HCT116 (cell line): ENCODE data around the gene TTC32. TPM values are rescaled to one million over a fixed set of nuclear protein-coding genes. Genes with fewer than 3 reads are reported as not detected.

Experiments
- ATAC-seq: fragments of 200-7000 bp; cut with Tn5 transposase; 2 replicates; pipeline ENCODE4 v1.9.1; 2020; ENCODE audit warnings: mild to moderate bottlenecking, moderate library complexity
- BruUV-seq: library from RNA; stranded (reverse); fragments of 400-500 nt; replicated peaks from 2 replicates; lab custom pipeline; 2021; lab: Mats Ljungman, UMichigan
- CTCF ChIA-PET: fragments of 300-600 bp; sonication (Branson Sonifier 250); formaldehyde crosslinking; loops from one replicate; lab custom pipeline; 2021; ENCODE audit warnings: antibody characterized with exemption; lab: Charles Lee
- POLR2A ChIA-PET: fragments of 300-600, 350-600 bp; sonication (Branson Sonifier 250); formaldehyde crosslinking; loops from one replicate; lab custom pipeline; 2021; ENCODE audit warnings: antibody characterized with exemption; lab: Charles Lee
- RAD21 ChIA-PET, 2 experiments: fragments of 300-600 bp; sonication (Branson Sonifier 250); formaldehyde crosslinking; loops; one replicate each; lab custom pipeline; 2023; ENCODE audit warnings: low total read pairs in 2 of 2; ENCODE audit not compliant: uncharacterized antibody in 2 of 2, unreplicated experiment in 2 of 2, low non-redundant PET in 1 of 2; lab: Charles Lee
- DNase-seq: peaks from one replicate; pipeline ENCODE4 v3.0.0-alpha.2; 2010; ENCODE audit warnings: low read depth, low spot score
- H2AFZ ChIP-seq: fragments of 200-600 bp; shearing (Covaris generic), sonication (generic); 2 replicates; pipeline ENCODE4 v1.6.1; 2017; ENCODE audit warnings: low read depth, mixed run types, mixed read lengths, antibody characterized with exemption, low read length; ENCODE audit not compliant: poor library complexity, severe bottlenecking
- H3K27ac ChIP-seq: 2 replicates; pipeline ENCODE4 v1.5.1; 2012; ENCODE audit warnings: low read depth, low read length
- H3K27me3 ChIP-seq: fragments of 200-600 bp; sonication (generic); 2 replicates; pipeline ENCODE4 v1.6.1; 2016; ENCODE audit warnings: mixed run types, low read length, mixed read lengths; ENCODE audit not compliant: insufficient read depth
- H3K36me3 ChIP-seq, 2 experiments: fragments of 200-500 bp in 1 of 2; fragments of 200-600 bp in 1 of 2; sonication (Bioruptor generic) in 1 of 2; sonication (generic) in 1 of 2; 2 replicates each; pipeline versions ENCODE4 v1.5.1 to v1.6.1; 2014 to 2016; ENCODE audit warnings: low read length in 2 of 2, inconsistent platforms in 1 of 2, mixed read lengths in 1 of 2, mixed run types in 1 of 2; ENCODE audit not compliant: insufficient read depth in 2 of 2, control insufficient read depth in 1 of 2
- H3K4me1 ChIP-seq, 2 experiments: fragments of 200-600 bp in 1 of 2; sonication (generic) in 1 of 2; 2 replicates each; pipeline versions ENCODE4 v1.5.1 to v1.6.1; 2012 to 2017; ENCODE audit warnings: low read length in 2 of 2, inconsistent platforms in 1 of 2, mild to moderate bottlenecking in 1 of 2, mixed read lengths in 1 of 2, mixed run types in 1 of 2, moderate library complexity in 1 of 2; ENCODE audit not compliant: insufficient read depth in 2 of 2, control insufficient read depth in 1 of 2
- H3K4me2 ChIP-seq: fragments of 200-600 bp; sonication (generic); 2 replicates; pipeline ENCODE4 v1.6.1; 2017; ENCODE audit warnings: mixed run types, low read length, mixed read lengths
- H3K4me3 ChIP-seq, 2 experiments: fragments of 200-600 bp in 1 of 2; sonication (generic) in 1 of 2; replicated peaks in 1 of 2; 2 replicates each; pipeline ENCODE4 v1.5.1; 2011 to 2016; ENCODE audit warnings: low read length in 2 of 2, control low read depth in 1 of 2, low read depth in 1 of 2, mild to moderate bottlenecking in 1 of 2, mixed read lengths in 1 of 2, mixed run types in 1 of 2
- H3K79me2 ChIP-seq: fragments of 200-600 bp; sonication (generic); 2 replicates; pipeline ENCODE4 v1.6.1; 2017; ENCODE audit warnings: mild to moderate bottlenecking, mixed run types, low read length, moderate library complexity, mixed read lengths; ENCODE audit not compliant: insufficient read depth
- H3K9ac ChIP-seq: fragments of 200-600 bp; sonication (generic); 2 replicates; pipeline ENCODE4 v1.6.1; 2016; ENCODE audit warnings: low read length, mixed read lengths
- H3K9me2 ChIP-seq: fragments of 200-600 bp; sonication (generic), shearing (Covaris generic); 2 replicates; pipeline ENCODE4 v1.6.1; 2017; ENCODE audit warnings: mixed run types, mild to moderate bottlenecking, moderate library complexity; ENCODE audit not compliant: insufficient read depth
- H3K9me3 ChIP-seq, 2 experiments: fragments of 200-500 bp in 1 of 2; fragments of 200-600 bp in 1 of 2; sonication (Bioruptor generic) in 1 of 2; sonication (generic) in 1 of 2; 2 replicates each; pipeline ENCODE4 v1.6.1; 2014 to 2017; ENCODE audit warnings: low read length in 2 of 2, mixed read lengths in 2 of 2, inconsistent platforms in 1 of 2, low read depth in 1 of 2, mild to moderate bottlenecking in 1 of 2, mixed run types in 1 of 2, moderate library complexity in 1 of 2; ENCODE audit not compliant: control insufficient read depth in 1 of 2, insufficient read depth in 1 of 2
- H4K20me1 ChIP-seq: fragments of 200-600 bp; sonication (generic), shearing (Covaris generic); 2 replicates; pipeline ENCODE4 v1.6.1; 2017; ENCODE audit warnings: mixed run types, mild to moderate bottlenecking, moderate library complexity; ENCODE audit not compliant: insufficient read depth
- CBX3 ChIP-seq: IDR thresholded peaks from 2 replicates; pipeline ENCODE4 v1.6.1; 2012; ENCODE audit warnings: low read depth
- CEBPB ChIP-seq: IDR thresholded peaks from 2 replicates; pipeline ENCODE4 v1.6.1; 2012; ENCODE audit warnings: low read depth
- EGR1 ChIP-seq: IDR thresholded peaks from 2 replicates; pipeline ENCODE4 v1.6.1; 2012; ENCODE audit warnings: low read depth
- ELF1 ChIP-seq: IDR thresholded peaks from 2 replicates; pipeline ENCODE4 v1.6.1; 2012; ENCODE audit warnings: low read depth, borderline replicate concordance
- EZH2phosphoT487 ChIP-seq: fragments of 200-600 bp; IDR thresholded peaks from 2 replicates; pipeline ENCODE4 v1.6.1; 2018; ENCODE audit warnings: antibody characterized with exemption, borderline replicate concordance
- FOSL1 ChIP-seq: IDR thresholded peaks from 2 replicates; pipeline ENCODE4 v1.6.1; 2012; ENCODE audit warnings: low read depth
- JUND ChIP-seq: IDR thresholded peaks from 2 replicates; pipeline ENCODE4 v1.6.1; 2012
- POLR2A ChIP-seq: IDR thresholded peaks from 2 replicates; pipeline ENCODE4 v1.7.0; 2011; ENCODE audit warnings: borderline replicate concordance; ENCODE audit not compliant: insufficient read depth, insufficient read length; ENCODE audit errors: extremely low read depth
- POLR2AphosphoS5 ChIP-seq: IDR thresholded peaks from 2 replicates; pipeline ENCODE4 v1.6.1; 2011; ENCODE audit warnings: mild to moderate bottlenecking, low read depth, low read length, moderate library complexity
- RAD21 ChIP-seq: IDR thresholded peaks from 2 replicates; pipeline ENCODE4 v1.6.1; 2012; ENCODE audit warnings: low read depth, mild to moderate bottlenecking
- SIN3A ChIP-seq: IDR thresholded peaks from 2 replicates; pipeline ENCODE4 v1.6.1; 2012; ENCODE audit warnings: low read depth
- SP1 ChIP-seq: IDR thresholded peaks from 2 replicates; pipeline ENCODE4 v1.6.1; 2012; ENCODE audit warnings: low read depth
- YY1 ChIP-seq: IDR thresholded peaks from 2 replicates; pipeline ENCODE4 v1.6.1; 2011; ENCODE audit warnings: low read length, low read depth, moderate library complexity, mild to moderate bottlenecking; ENCODE audit not compliant: insufficient replicate concordance; ENCODE audit errors: extremely low read depth
- ZFX ChIP-seq: fragments of 450-650 bp; IDR thresholded peaks from 2 replicates; pipeline ENCODE4 v1.6.1; 2017
- intact Hi-C: fragments of 100-400 bp; cut with micrococcal nuclease; formaldehyde crosslinking; loops from 2 replicates; pipeline ENCODE4 v1.10.0; 2022
- total RNA-seq: library from RNA; stranded (reverse); gene quantifications from one replicate; pipeline ENCODE4 v1.2.1, GENCODE V29; 2021; ENCODE audit not compliant: unreplicated experiment
- TF ChIP-seq, protein P1 (sequence below): IDR thresholded peaks from 2 replicates; pipeline ENCODE4 v1.6.1; 2012; ENCODE audit warnings: low read depth
- TF ChIP-seq, protein P2 (sequence below): IDR thresholded peaks from 2 replicates; pipeline ENCODE4 v1.6.1; 2012
- TF ChIP-seq, protein P3 (sequence below): IDR thresholded peaks from 2 replicates; pipeline ENCODE4 v1.6.1; 2012

TTC32 gene
- total RNA-seq, 1 experiment from 2014 or later: 6.3 TPM

DNA sequence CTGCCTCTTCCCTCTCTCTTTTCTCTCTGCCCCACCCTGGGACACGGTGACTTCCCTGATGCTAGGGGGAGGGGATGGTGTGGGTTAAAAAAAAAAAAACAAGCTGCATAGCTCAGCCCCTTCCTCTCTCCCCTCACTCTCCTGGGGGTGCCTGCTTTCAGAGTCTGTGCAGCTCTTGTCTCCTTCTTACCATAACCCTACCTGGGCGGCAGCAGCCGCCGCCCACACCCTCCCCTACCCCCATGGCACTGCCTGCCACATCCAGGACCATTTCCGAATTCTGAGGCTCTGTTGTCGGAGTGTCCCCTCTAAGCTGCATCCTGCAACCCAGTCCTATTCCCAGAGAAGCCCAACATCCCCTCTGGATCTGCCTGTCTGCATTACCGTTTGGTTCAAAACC is 16.0 kb downstream of the TTC32 start:
- ATAC-seq (no peak), DNase-seq (no peak)
- no peak overlapping the region for H3K27ac ChIP-seq
- no peaks in the 10 kb centered on the region for H3K9me2 ChIP-seq
- H3K4me3 ChIP-seq: no peak overlapping the region
- no peak overlapping the region for H3K9ac ChIP-seq
- RAD21 ChIA-PET: no interaction called here
- CTCF ChIA-PET: no interaction called here
- intact Hi-C loops: no loop called here
- H4K20me1 ChIP-seq: no peaks in the 10 kb centered on the region
- POLR2A ChIA-PET: no interaction called here
- no peaks in the 10 kb centered on the region for H3K4me1 ChIP-seq
- no peak overlapping the region for H2AFZ ChIP-seq
- H3K9me3 ChIP-seq: no peaks in the 10 kb centered on the region
- H3K4me2 ChIP-seq: no peak overlapping the region
- BruUV-seq: no TSS peak
- TF ChIP-seq JUND (no peak), SIN3A (no peak), EZH2phosphoT487 (no peak), POLR2AphosphoS5 (no peak), CEBPB (no peak), EGR1 (no peak), SP1 (no peak), YY1 (no peak), ZFX (no peak), ELF1 (no peak), FOSL1 (no peak), RAD21 (no peak), POLR2A (no peak), CBX3 (no peak)
- TF ChIP-seq, protein P1, sequence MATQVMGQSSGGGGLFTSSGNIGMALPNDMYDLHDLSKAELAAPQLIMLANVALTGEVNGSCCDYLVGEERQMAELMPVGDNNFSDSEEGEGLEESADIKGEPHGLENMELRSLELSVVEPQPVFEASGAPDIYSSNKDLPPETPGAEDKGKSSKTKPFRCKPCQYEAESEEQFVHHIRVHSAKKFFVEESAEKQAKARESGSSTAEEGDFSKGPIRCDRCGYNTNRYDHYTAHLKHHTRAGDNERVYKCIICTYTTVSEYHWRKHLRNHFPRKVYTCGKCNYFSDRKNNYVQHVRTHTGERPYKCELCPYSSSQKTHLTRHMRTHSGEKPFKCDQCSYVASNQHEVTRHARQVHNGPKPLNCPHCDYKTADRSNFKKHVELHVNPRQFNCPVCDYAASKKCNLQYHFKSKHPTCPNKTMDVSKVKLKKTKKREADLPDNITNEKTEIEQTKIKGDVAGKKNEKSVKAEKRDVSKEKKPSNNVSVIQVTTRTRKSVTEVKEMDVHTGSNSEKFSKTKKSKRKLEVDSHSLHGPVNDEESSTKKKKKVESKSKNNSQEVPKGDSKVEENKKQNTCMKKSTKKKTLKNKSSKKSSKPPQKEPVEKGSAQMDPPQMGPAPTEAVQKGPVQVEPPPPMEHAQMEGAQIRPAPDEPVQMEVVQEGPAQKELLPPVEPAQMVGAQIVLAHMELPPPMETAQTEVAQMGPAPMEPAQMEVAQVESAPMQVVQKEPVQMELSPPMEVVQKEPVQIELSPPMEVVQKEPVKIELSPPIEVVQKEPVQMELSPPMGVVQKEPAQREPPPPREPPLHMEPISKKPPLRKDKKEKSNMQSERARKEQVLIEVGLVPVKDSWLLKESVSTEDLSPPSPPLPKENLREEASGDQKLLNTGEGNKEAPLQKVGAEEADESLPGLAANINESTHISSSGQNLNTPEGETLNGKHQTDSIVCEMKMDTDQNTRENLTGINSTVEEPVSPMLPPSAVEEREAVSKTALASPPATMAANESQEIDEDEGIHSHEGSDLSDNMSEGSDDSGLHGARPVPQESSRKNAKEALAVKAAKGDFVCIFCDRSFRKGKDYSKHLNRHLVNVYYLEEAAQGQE: no peak
- TF ChIP-seq, protein P2, sequence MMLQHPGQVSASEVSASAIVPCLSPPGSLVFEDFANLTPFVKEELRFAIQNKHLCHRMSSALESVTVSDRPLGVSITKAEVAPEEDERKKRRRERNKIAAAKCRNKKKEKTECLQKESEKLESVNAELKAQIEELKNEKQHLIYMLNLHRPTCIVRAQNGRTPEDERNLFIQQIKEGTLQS: no peak
- TF ChIP-seq, protein P3, sequence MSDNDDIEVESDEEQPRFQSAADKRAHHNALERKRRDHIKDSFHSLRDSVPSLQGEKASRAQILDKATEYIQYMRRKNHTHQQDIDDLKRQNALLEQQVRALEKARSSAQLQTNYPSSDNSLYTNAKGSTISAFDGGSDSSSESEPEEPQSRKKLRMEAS: no peak
- 0 out of 2 replicates have a peak, but pooled peaks cover 4% of the 10 kb centered on the region for H3K27me3 ChIP-seq
- no peaks in the 10 kb centered on the region for H3K36me3 ChIP-seq
- H3K79me2 ChIP-seq: no peaks in the 10 kb centered on the region
